Ascending aorta (tissue), 2 donors: ENCODE measurements around the gene PLA2G1B. TPM values are rescaled to one million over a fixed set of nuclear protein-coding genes. Genes with fewer than 3 reads are reported as not detected.

Experiments used
- DNase-seq, 2 donors: peaks; one replicate each; pipeline ENCODE4 v3.0.0-alpha.2; 2019; ENCODE audit warnings: low spot score in 2 of 2
- H3K27ac ChIP-seq, 2 donors: fragments of 200-600 bp; sonication (generic); one replicate each; pipeline ENCODE4 v1.5.1; 2016 to 2017; ENCODE audit warnings: mild to moderate bottlenecking in 1 of 2
- H3K27me3 ChIP-seq: fragments of 200-600 bp; sonication (generic); one replicate; pipeline ENCODE4 v1.5.1; 2017
- H3K36me3 ChIP-seq, 2 donors: fragments of 200-600 bp; sonication (generic); one replicate each; pipeline ENCODE4 v1.5.1; 2016
- H3K4me1 ChIP-seq, 2 donors: fragments of 200-600 bp; sonication (generic); one replicate each; pipeline ENCODE4 v1.5.1; 2016 to 2017; ENCODE audit warnings: mild to moderate bottlenecking in 1 of 2
- H3K4me3 ChIP-seq, 2 donors: fragments of 200-600 bp; sonication (generic); one replicate each; pipeline ENCODE4 v1.5.1; 2016 to 2017; ENCODE audit warnings: mild to moderate bottlenecking in 1 of 2
- H3K9me3 ChIP-seq, 2 donors: fragments of 200-600 bp; sonication (generic); one replicate each; pipeline ENCODE4 v1.5.1; 2016
- intact Hi-C: fragments of 100-400 bp; cut with DNase I; formaldehyde crosslinking; loops from one replicate; pipeline ENCODE4 v1.15.1; 2023
- total RNA-seq: library from RNA; depleted of rRNA; stranded (reverse); fragments of >200 nt; gene quantifications from one replicate; pipeline ENCODE4 v1.1.0, GENCODE V29; 2016
- TF ChIP-seq, protein P1 (sequence below), 3 experiments: fragments of 200-600 bp in 2 of 3; fragments of 450-650 bp in 1 of 3; sonication (generic) in 2 of 3; IDR thresholded peaks; one replicate each; pipeline ENCODE4 v1.5.1; 2016 to 2019; ENCODE audit warnings: antibody characterized with exemption in 3 of 3, mild to moderate bottlenecking in 1 of 3, moderate library complexity in 1 of 3

The PLA2G1B gene
- total RNA-seq, 1 donor from 2014 or later = not detected

DNA sequence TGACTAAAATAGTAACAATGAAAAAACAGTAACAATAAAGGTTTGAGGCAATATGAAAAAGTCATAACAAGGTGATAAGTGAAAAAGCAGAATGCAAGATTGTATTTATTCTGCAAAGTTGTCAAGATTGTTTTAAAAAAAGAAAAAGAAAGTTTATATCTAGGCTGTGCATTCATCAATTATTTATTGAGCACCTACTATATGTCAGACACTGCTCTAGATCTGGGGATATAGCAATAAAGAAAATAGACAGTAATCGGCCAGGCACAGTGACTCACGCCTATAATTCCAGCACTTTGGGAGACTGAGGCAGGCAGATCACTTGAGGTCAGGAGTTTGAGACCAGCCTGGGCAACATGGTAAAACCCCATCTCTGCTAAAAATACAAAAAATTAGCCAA, 3.8 kb downstream of the PLA2G1B start:
- Histone ChIP-seq H3K27ac (no peak overlapping the region), H3K4me1 (peaks cover 0 to 2% of the 10 kb centered on the region in 2 donors), H3K27me3 (no peaks in the 10 kb centered on the region), H3K9me3 (no peaks in the 10 kb centered on the region), H3K4me3 (no peak overlapping the region), H3K36me3 (no peaks in the 10 kb centered on the region)
- TF ChIP-seq, protein P1, sequence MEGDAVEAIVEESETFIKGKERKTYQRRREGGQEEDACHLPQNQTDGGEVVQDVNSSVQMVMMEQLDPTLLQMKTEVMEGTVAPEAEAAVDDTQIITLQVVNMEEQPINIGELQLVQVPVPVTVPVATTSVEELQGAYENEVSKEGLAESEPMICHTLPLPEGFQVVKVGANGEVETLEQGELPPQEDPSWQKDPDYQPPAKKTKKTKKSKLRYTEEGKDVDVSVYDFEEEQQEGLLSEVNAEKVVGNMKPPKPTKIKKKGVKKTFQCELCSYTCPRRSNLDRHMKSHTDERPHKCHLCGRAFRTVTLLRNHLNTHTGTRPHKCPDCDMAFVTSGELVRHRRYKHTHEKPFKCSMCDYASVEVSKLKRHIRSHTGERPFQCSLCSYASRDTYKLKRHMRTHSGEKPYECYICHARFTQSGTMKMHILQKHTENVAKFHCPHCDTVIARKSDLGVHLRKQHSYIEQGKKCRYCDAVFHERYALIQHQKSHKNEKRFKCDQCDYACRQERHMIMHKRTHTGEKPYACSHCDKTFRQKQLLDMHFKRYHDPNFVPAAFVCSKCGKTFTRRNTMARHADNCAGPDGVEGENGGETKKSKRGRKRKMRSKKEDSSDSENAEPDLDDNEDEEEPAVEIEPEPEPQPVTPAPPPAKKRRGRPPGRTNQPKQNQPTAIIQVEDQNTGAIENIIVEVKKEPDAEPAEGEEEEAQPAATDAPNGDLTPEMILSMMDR (IDR thresholded peaks at IDR 0.05) = no peak
- DNase-seq = no peak
- intact Hi-C loops = loop anchor here (10.0 kb wide), 1 partner anchor 321 kb away; the partner anchor contains the start of gene CABP1

- no peaks in the 10 kb centered on the region for H3K36me3 ChIP-seq
- no peak for DNase-seq
- H3K27ac ChIP-seq = no peak overlapping the region
- H3K4me1 ChIP-seq = peaks cover 0 to 8% of the 10 kb centered on the region in 2 donors
- intact Hi-C loops = loop anchor here (10.0 kb wide), 1 partner anchor 323 kb away; the partner anchor contains the start of gene CABP1
- no peak overlapping the region for H3K4me3 ChIP-seq
- TF ChIP-seq, protein P1 (IDR thresholded peaks at IDR 0.05) = no peak
- no peaks in the 10 kb centered on the region for H3K9me3 ChIP-seq
- no peaks in the 10 kb centered on the region for H3K27me3 ChIP-seq
Measured at GRCh38 chr12:120321382-120322202, 6.0 kb downstream of the PLA2G1B start.

DNA sequence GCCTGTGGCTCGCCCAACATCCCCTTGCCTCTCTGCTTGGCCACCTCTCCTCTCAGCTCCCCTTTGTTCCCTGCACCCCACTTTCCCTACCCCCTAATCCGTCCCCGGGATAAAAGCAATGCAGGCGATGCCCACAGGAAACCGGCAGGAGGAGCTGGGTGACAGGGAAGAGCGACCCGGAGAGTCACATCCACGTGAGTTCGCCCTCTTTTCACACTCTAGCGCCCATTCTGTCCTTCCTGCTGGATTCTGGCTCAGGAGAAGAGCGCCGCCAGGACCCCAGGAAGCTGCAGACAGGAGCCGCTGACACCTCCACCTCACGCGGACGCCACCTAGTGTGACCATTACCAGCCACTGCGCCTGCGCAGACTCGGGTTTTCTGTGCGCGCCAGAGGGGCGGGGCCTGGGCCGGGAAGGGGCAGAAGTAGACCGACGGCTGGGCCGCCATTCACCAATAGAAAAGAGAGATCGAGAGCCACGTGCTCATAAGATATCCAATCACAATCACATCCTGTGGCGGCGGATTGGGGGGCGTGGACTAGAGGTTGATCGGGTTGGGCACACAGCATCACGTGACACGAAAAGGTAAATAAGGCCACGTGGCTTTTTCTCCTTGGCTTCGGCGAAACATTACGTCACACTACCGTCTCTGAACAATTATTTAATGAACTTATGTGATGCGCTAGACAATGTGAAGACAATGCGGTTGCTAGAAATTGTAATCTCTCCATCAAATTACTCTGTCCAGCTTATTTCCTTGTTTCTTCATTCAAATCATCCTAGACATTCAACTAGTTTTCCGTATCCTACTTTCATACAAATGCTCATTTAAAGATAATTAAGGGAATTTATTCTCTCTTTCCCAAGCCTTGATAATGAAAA, 10.1 kb downstream of the PLA2G1B start:
- peak overlapping the region; percentile 58 to 74 for H3K27ac ChIP-seq
- no peaks in the 10 kb centered on the region for H3K9me3 ChIP-seq
- peak; percentile 100 for DNase-seq
- TF ChIP-seq, protein P1 (IDR thresholded peaks at IDR 0.05) = peak; percentile 62 to 73 (median 67)
- H3K4me1 ChIP-seq = peaks cover 0 to 6% of the 10 kb centered on the region in 2 donors
- H3K36me3 ChIP-seq = no peaks in the 10 kb centered on the region
- intact Hi-C loops = loop anchor here (1.0 to 5.0 kb wide), 3 partner anchors 15 to 130 kb away; partner anchors contain the start of genes GATC, RNU4-1, SIRT4 and TRIAP1
- H3K27me3 ChIP-seq = no peaks in the 10 kb centered on the region
- peak overlapping the region; percentile 64 for H3K4me3 ChIP-seq

- H3K27me3 ChIP-seq = no peaks in the 10 kb centered on the region
- TF ChIP-seq, protein P1 (IDR thresholded peaks at IDR 0.05) = no peak
- DNase-seq = no peak
- H3K4me1 ChIP-seq = peaks cover 0 to 6% of the 10 kb centered on the region in 2 donors
- intact Hi-C loops = loop anchor here (1.0 to 5.0 kb wide), 3 partner anchors 15 to 130 kb away; partner anchors contain the start of genes GATC, RNU4-1, SIRT4 and TRIAP1
- peak overlapping the region; percentile 58 to 74 for H3K27ac ChIP-seq
- no peaks in the 10 kb centered on the region for H3K9me3 ChIP-seq
- peak overlapping the region; percentile 64 for H3K4me3 ChIP-seq
- H3K36me3 ChIP-seq = no peaks in the 10 kb centered on the region
Measured at GRCh38 chr12:120316798-120317223, 10.8 kb downstream of the PLA2G1B start.

GRCh38 chr12:120314220-120314619, 13.4 kb downstream of the PLA2G1B start:
- Histone ChIP-seq H3K27ac (no peak overlapping the region), H3K4me3 (no peak overlapping the region), H3K9me3 (no peaks in the 10 kb centered on the region), H3K36me3 (no peaks in the 10 kb centered on the region), H3K4me1 (peaks cover 0 to 6% of the 10 kb centered on the region in 2 donors), H3K27me3 (no peaks in the 10 kb centered on the region)
- no peak for DNase-seq
- TF ChIP-seq, protein P1 (IDR thresholded peaks at IDR 0.05) = no peak
- intact Hi-C loops = no loop called here
